ENCODE data around the gene AGAP2.
A peak's percentile ranks its signal among the peaks of the same experiment; 100 is the strongest.

AGAP2 gene

GRCh38 chr12:57766464-57767304, 28.1 kb upstream of the AGAP2 start, which contains the start of gene CYP27B1:
Gene CYP27B1 (minus strand): TSS chr12:57767078. CDS start chr12:57767041, 37 bp downstream.
- no peak for DNase-seq

DNA sequence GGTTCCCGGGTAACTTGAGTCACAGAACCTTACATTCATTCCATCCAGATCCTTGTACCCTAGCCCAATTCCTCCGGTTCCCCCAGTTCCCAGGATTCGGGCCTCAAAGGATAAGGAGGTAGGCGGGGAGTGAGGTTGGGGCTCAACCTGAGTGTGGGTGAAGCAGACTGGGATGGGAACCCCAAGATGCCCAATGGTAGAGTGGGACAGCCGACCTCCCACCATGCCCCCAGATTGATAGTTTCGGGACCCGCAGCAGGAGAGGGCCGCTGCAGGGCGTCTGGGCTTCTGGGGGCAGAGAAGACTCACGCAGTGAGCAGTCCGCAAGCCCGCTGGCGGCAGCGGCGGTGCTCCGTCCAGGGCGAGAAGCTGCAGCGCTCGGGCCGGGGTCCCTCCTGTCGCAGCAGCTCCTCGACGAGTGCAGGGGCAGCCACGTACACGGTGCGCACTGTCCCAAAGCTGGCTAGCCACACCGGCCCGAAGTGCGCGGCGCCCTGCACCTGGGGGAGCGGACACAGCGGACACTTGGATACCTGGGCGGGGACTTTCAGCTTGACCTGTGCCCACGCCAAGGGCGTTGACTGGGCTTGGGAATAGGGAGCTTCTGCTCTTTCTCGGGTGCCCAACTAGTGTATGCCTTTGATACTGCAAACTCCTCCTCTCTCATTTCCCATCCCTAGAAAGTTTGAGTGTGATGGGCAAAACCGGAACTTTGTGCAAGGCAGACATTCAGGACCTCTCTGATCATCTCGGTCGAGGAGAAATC, 27.3 kb upstream of the AGAP2 start:
- no peak for DNase-seq

DNA sequence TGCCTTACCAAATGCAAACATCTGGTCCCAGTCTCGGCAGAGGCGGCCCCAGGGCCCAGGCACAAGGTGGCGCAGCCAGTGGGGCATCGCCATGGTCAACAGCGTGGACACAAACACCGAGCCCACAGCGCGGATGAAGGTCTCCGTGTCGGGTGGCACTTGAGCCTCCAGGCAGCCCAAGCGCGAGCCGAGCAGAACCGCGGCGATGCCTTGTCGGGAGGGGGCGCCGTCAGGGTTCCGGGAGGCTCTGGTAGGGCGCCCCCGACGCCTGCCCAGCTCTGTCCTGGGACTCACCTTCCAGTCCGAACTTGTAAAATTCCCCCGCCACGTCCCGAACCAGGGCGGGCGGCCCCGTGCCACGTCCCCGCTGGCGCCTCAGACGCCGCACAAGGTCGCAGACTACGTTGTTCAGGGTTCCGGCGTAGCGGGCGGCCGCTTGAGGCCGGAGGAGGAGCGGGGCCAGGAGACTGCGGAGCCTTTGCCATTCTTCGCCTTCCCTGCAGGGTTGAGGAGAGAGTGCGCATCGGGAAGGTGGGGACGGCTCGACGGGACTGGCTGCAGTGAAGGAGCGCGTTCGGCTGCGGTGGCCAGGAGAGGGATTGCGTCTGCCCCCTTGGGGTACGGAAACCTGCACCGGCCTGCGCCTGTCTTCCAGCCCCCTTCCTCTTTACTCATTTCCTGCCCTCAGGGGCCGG, 26.6 kb upstream of the AGAP2 start:
- DNase-seq, result no peak

DNA sequence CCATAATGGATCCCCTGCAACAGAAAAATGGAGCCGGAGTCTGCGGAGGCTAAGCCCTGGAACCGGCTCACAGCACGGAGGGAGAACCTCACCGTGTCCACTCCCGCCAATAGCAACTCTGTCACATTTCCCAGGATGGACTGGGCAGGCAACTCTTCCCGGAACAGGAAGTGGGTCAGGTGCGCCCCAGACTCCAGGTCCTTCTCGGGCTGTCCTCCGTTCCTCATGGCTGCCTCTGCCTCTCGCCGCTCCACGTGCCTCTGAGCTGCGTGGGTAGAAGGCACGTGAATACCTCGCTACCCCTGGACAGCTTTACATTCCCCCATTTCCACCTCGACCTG, 26.1 kb upstream of the AGAP2 start:
- no peak for DNase-seq

DNA sequence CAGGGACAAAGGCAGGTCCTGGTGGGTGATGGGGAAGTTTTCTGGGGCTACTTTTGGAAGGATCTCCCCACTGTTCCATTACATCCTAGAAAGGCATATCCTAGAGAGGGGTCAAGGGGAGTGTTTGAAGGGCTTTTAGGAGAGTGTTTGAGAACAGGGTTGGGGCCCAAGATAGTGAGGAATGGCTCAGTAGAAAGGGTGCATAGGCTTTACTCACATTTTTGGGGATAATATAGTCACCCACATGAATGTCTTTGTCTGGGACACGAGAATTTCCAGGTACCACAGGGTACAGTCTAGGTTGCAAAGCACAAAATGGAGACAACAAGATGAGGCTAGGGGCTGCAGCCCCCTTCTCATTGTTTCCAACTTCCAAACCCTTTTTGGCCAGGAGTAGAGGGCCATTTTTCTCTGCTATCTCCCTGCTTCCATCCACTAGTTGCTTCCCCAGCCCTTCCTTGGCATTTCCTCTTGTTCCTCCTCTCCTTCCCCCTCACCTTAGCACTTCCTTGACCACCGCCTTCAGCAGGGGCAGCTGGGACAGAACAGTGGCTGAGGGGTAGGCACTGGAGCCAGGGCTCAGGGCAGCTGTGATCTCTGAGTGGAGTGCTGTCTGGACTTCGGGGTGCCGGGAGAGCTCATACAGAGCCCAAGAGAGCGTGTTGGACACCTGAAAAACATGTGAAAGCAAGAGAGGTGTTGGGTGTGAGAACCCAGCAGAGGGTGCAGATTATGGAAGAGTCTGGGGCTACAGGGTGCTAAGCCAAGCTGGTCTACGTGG, 25.5 kb upstream of the AGAP2 start:
- no peak for DNase-seq

GRCh38 chr12:57762463-57762862, 23.9 kb upstream of the AGAP2 start:
- no peak for DNase-seq

- DNase-seq, result no peak
Measured at GRCh38 chr12:57761391-57761998, 23.0 kb upstream of the AGAP2 start.

- no peak for DNase-seq
Measured at GRCh38 chr12:57760347-57760982, 21.9 kb upstream of the AGAP2 start.

- no peak for DNase-seq
Measured at GRCh38 chr12:57759360-57759980, 20.9 kb upstream of the AGAP2 start.

- DNase-seq, result no peak
Measured at GRCh38 chr12:57758552-57759359, 20.2 kb upstream of the AGAP2 start.

GRCh38 chr12:57757771-57758170, 19.2 kb upstream of the AGAP2 start:
- no peak for DNase-seq

DNA sequence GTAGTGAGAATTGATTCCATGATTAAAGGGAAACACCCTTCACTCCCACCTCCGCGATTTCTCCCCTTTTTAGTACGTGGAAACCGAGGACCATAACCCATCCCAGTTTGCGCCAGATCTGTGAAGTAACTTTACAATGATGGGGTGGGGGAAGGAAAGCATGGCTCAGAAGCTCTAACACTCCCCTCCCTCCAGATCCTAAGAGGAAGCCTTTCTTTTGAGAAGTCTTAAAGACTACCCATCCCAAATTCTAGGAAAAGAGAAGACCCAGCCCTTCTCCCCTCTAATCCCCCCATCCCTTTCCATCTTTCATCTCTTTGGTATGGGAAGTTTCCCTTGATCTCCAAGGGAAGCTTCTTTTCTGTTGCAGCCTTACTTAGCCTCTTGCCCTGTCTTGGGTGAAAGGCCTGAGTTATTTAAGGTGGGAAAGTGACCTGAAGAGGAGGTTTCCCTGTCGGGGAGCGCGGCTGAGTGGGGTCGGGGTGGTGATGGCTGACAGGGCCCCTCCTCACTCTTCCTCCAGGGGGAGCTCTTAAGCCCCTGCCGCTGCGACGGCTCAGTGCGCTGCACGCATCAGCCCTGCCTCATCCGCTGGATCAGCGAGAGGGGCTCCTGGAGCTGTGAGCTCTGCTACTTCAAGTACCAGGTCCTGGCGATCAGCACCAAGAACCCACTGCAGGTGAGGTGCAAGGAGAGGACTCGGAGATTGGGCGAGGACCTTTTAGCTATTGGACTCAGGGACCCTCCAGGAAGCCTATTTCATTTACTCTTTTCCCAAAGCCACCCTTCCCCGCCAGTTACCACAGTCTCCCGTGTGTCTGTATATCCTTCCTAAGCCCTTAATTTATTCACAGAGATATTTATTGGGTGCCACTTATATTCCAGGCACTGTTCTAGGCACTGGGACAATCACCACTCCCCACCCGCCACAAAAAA, 18.1 kb upstream of the AGAP2 start:
- peak; percentile 95 for DNase-seq

- DNase-seq, result no peak
Measured at GRCh38 chr12:57755454-57756372, 17.2 kb upstream of the AGAP2 start.

DNA sequence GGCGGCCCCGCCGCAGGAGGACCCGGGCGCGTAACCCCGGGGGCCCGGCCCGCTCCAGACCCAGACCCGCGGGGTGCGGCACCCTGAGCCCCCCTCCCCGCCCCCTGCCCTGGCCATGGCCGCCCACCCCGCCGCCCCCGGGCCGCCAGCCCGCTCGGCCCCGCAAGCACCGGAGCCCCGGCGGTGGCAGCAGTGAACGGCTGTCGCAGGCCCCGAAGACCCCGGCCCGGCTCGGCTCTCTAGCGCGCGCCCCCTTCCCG, 16.6 kb upstream of the AGAP2 start:
- DNase-seq, result no peak

DNA sequence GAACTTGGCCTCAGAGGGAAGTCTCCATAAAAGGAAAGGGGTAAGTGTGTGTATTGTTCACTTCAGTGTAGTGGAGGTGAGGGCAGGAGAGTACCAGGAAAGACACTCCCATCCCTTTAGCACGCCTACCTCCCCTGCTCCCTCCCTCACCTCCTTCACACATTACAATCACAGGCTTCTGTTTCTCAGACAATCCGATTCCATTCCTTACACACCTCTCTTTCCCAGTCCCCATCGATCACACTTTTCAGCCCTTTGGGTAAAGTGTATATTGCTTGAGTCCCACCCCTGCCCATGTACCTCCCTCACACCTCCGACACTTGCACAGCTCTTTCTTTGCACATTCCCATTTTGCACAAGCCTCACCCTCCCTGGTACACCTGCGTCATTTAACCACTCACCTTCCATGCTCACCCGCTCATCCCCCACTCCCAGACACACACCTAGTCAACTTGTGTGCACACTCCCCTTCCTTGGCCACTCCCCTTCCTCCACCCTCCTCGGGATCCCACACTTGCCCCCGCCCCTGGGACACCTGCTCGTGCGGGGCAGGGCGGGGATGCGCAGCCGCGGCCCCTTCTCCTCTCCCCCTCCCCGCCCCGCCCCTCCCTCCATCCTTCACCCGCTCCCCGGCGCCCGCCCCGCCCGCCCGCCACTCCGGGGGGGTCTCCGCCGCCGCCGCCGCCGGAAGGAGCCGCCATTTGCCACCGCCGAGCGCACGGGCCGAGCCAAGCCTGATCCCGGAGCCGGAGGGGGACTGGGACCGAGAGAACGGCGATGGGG, 16.1 kb upstream of the AGAP2 start, which contains the start of gene MARCHF9:
MARCHF9 (plus strand) TSS at position 693 of the 783 bp plus-strand sequence. CDS start 426 bp downstream, outside the sequence.
- DNase-seq, result peak; percentile 86

DNA sequence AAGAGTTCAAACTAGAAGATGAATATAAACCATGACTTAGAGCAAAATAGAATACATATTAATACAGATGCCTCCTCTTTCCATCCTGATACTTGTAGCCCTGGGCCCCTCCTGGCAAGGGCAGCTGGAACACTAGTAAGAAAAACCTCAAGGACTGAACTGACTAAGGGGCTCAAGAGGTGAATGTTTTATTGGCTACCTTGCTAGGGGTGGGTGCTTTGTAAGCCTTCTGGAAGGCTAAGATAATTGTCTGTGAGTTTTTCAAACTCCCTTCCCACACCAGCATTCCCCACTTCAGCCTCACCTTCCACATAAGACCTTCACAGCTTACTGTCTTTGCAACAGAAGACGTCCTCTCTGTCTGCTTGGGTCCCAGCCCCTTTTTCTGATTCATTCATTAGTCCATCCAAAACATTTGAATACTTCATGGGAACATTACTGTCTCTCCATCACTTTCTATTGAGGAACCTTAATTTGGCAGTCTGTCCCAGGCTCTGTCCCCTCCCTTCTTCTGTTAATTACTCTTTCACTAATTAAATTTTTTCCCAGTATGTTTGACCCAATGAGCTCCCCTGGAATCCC, 15.3 kb upstream of the AGAP2 start:
- DNase-seq, result no peak

GRCh38 chr12:57752668-57753000, 14.1 kb upstream of the AGAP2 start:
- no peak for DNase-seq
